Stomach (tissue), 9 donors: Measurements from ENCODE around the gene FSTL4. TPM values are rescaled to one million over a fixed set of nuclear protein-coding genes. Genes with fewer than 3 reads are reported as not detected.
A peak's percentile ranks its signal among the peaks of the same experiment; 100 is the strongest.

Experiments
- DNase-seq, 2 donors: peaks; one replicate each; pipeline versions ENCODE4 v3.0.0 to v3.0.0-alpha.2; 2013 to 2019
- H3K27ac ChIP-seq, 5 donors: fragments of 200-600 bp in 4 of 5; sonication (generic) in 4 of 5; one replicate each; pipeline ENCODE4 v1.5.1; 2013 to 2019; ENCODE audit warnings: mild to moderate bottlenecking in 1 of 5, moderate library complexity in 1 of 5
- H3K27me3 ChIP-seq, 3 donors: fragments of 200-600 bp; sonication (generic); one replicate each; pipeline ENCODE4 v1.5.1; 2017 to 2019; ENCODE audit warnings: mixed run types in 1 of 3
- H3K36me3 ChIP-seq, 4 donors: fragments of 200-600 bp; sonication (generic); 1 replicate in 3 of 4; 2 replicates in 1 of 4; pipeline ENCODE4 v1.5.1; 2016 to 2019
- H3K4me1 ChIP-seq, 4 donors: fragments of 200-600 bp; sonication (generic); one replicate each; pipeline ENCODE4 v1.5.1; 2016 to 2019
- H3K4me3 ChIP-seq, 4 donors: fragments of 200-600 bp; sonication (generic) in 3 of 4; one replicate each; pipeline ENCODE4 v1.5.1; 2016 to 2019; ENCODE audit warnings: mild to moderate bottlenecking in 1 of 4
- H3K9me3 ChIP-seq, 4 donors: fragments of 200-600 bp; sonication (generic); one replicate each; pipeline ENCODE4 v1.5.1; 2016 to 2019
- CTCF ChIP-seq, 7 experiments: fragments of 450-650 bp in 4 of 7; fragments of 200-600 bp in 3 of 7; sonication (generic) in 3 of 7; IDR thresholded peaks; one replicate each; pipeline ENCODE4 v1.5.1; 2016 to 2019; ENCODE audit warnings: antibody characterized with exemption in 7 of 7, control low read depth in 2 of 7, mild to moderate bottlenecking in 1 of 7
- EP300 ChIP-seq: sonication (generic); formaldehyde crosslinking; IDR thresholded peaks from one replicate; pipeline ENCODE4 v1.6.1; 2017; ENCODE audit warnings: antibody characterized with exemption
- POLR2A ChIP-seq, 4 donors: fragments of 450-650 bp; IDR thresholded peaks; one replicate each; pipeline ENCODE4 v1.6.1; 2016; ENCODE audit warnings: antibody characterized with exemption in 4 of 4, control low read depth in 2 of 4, mild to moderate bottlenecking in 1 of 4, moderate library complexity in 1 of 4
- POLR2AphosphoS5 ChIP-seq, 3 donors: sonication (generic); formaldehyde crosslinking; IDR thresholded peaks; one replicate each; pipeline ENCODE4 v1.6.1; 2016; ENCODE audit warnings: antibody characterized with exemption in 3 of 3
- WGBS, 5 donors: extraction: QIAGEN DNeasy Blood & Tissue Kit in 3 of 5; methylation state at CpG; one replicate each; pipeline versions ENCODE4 v1.1.5 to v1.1.7; 2013 to 2018; 5-methylcytosine and 5-hydroxymethylcytosine counted together
- intact Hi-C: fragments of 100-400 bp; cut with DNase I; formaldehyde crosslinking; loops from one replicate; pipeline ENCODE4 v1.15.1; 2023; ENCODE audit warnings: low total_unique reads
- polyA plus RNA-seq, 3 donors: library from polyadenylated mRNA; stranded (reverse); fragments of 200-250 nt; gene quantifications; one replicate each; pipeline ENCODE4 v1.2.3, GENCODE V29; 2013
- total RNA-seq, 5 donors: library from RNA; depleted of rRNA; stranded (reverse); fragments of >200 nt; gene quantifications; one replicate each; pipeline versions ENCODE4 v1.1.0 to v1.2.3, GENCODE V29; 2014 to 2016
- donor health status: healthy with polysubstance abuse.
- donor health status: Bipolar disorder and iron deficiency.
- donor health status: healthy.

The FSTL4 gene
- total and polyA plus RNA-seq, 8 donors: 0.37 to 0.55 TPM; not detected in 6

DNA sequence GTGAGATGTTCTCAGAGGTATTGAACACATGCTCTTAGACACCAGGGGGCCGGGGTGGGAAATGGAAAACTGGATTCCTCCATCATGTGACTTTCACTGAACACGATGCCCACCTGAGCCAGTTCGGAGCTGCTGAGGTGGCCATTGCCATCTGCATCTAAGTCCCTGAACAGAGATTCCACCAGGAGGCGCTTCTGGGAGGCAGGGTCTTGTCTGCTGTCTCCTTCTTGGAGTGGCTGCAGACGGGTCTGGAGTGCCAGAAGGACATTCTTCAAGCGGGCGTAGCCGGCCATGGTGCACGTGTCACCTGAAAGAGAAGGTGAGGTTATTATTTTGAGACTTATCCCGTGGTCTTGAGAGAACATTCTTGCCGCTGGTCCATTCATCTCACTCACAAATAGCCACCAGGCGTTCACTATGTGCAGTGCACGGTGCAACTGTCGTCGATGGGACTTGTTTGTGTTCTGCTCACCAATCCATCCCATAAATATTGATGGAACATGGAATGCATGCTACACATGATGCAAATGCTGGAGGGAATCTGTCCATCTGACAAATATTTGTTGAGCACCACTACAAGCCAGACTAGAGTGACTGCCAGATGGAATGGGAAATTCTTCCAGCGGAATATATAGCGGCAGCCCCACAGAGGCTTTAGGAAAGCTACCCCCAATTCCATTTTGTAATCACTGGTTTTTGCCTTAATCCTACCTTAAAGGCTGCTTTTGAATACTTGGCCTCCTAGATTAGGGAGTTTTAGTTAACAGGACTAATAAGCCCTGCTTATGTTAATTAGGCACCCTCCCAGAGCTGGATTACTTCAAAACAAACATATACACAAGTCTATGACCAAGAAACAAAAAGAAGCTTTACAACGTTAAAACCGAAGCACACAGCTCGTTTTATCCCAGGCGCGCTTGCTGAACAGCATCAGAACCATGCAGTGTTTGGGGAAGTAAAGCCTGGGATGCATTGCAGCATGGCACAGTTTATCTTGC lies 295.7 kb downstream of the FSTL4 start:
- DNase-seq: no peak
- intact Hi-C loops: no loop called here
- Histone ChIP-seq H3K9me3 (no peaks in the 10 kb centered on the region), H3K27ac (no peak overlapping the region), H3K27me3 (peaks cover 0 to 18% (median 0%) of the 10 kb centered on the region in 3 donors), H3K36me3 (no peaks in the 10 kb centered on the region), H3K4me1 (no peaks in the 10 kb centered on the region), H3K4me3 (no peak overlapping the region)
- WGBS, 5 donors: 69 to 75% (median 70%) methylated on average over 21 to 22 of the region's 22 CpGs
- TF ChIP-seq EP300 (no peak), POLR2A (IDR thresholded peaks at IDR 0.05) (no peak), POLR2AphosphoS5 (IDR thresholded peaks at IDR 0.05) (no peak), CTCF (IDR thresholded peaks at IDR 0.05) (no peak)

- intact Hi-C loops: no loop called here
- Histone ChIP-seq H3K27me3 (peaks cover 0 to 17% (median 0%) of the 10 kb centered on the region in 3 donors), H3K4me1 (no peaks in the 10 kb centered on the region), H3K9me3 (no peaks in the 10 kb centered on the region), H3K36me3 (no peaks in the 10 kb centered on the region), H3K27ac (no peak overlapping the region), H3K4me3 (no peak overlapping the region)
- no peak for DNase-seq
- no peak for TF ChIP-seq POLR2A (IDR thresholded peaks at IDR 0.05)
- no peak for TF ChIP-seq EP300
- TF ChIP-seq CTCF (IDR thresholded peaks at IDR 0.05): no peak
- no peak for TF ChIP-seq POLR2AphosphoS5 (IDR thresholded peaks at IDR 0.05)
- WGBS, 5 donors: 81 to 97% (median 88%) methylated on average over 6 to 7 of the region's 7 CpGs
Measured at GRCh38 chr5:133314086-133314485, 298.3 kb downstream of the FSTL4 start.

DNA sequence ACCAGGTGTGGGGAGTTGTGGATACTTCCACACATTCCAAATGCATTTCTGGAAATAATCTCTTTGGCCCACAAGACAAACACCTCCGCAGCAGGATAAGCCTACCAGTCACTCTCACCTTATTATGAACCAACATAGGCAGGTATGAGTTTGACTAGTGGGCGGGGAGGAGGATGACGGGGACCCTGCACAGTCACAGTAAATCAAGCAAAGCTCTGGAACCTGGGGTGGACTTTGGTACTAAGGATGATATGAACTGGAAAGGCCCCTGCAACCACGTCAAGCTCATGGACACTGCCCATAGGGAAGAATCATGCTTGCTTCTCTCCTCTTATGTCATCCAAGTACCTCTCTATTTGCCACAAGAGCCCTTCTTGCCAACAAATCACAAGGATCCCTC lies 301.2 kb downstream of the FSTL4 start:
- Histone ChIP-seq H3K36me3 (no peaks in the 10 kb centered on the region), H3K9me3 (no peaks in the 10 kb centered on the region), H3K4me3 (no peak overlapping the region), H3K27ac (peak overlapping the region in 1 of 5 donors; percentile 41), H3K4me1 (no peaks in the 10 kb centered on the region), H3K27me3 (peaks cover 0 to 2% (median 0%) of the 10 kb centered on the region in 3 donors)
- intact Hi-C loops: no loop called here
- DNase-seq: peak; percentile 52 to 68
- TF ChIP-seq POLR2AphosphoS5 (IDR thresholded peaks at IDR 0.05) (no peak), CTCF (IDR thresholded peaks at IDR 0.05) (no peak), EP300 (no peak), POLR2A (IDR thresholded peaks at IDR 0.05) (no peak)
- WGBS, 5 donors: 45 to 68% (median 60%) methylated on average over 4 of the region's 4 CpGs

GRCh38 chr5:133309984-133310621 lies 302.2 kb downstream of the FSTL4 start:
- H3K4me1 ChIP-seq: no peaks in the 10 kb centered on the region
- no peak overlapping the region for H3K4me3 ChIP-seq
- H3K27me3 ChIP-seq: no peaks in the 10 kb centered on the region
- H3K36me3 ChIP-seq: no peaks in the 10 kb centered on the region
- intact Hi-C loops: no loop called here
- no peak for DNase-seq
- peak overlapping the region in 1 of 5 donors; percentile 49 for H3K27ac ChIP-seq
- TF ChIP-seq POLR2A (IDR thresholded peaks at IDR 0.05) (no peak), EP300 (no peak), CTCF (IDR thresholded peaks at IDR 0.05) (no peak), POLR2AphosphoS5 (IDR thresholded peaks at IDR 0.05) (no peak)
- 76 to 86% (median 79%) methylated on average over 7 of the region's 7 CpGs for WGBS, 5 donors
- no peaks in the 10 kb centered on the region for H3K9me3 ChIP-seq
